GM12878 (cell line): ENCODE data around the gene GTPBP10. TPM values are rescaled to one million over a fixed set of nuclear protein-coding genes. Genes with fewer than 3 reads are reported as not detected.

Source experiments
- IRF4 ChIP-seq: IDR thresholded peaks from 2 replicates; pipeline ENCODE4 v1.6.1; 2011; ENCODE audit warnings: low read depth, low read length
- NFIC ChIP-seq: IDR thresholded peaks from 2 replicates; pipeline ENCODE4 v1.6.1; 2012; ENCODE audit warnings: low read depth, mild to moderate bottlenecking, inconsistent platforms, low read length, moderate library complexity
- POLR2AphosphoS2 ChIP-seq: IDR thresholded peaks from 2 replicates; pipeline ENCODE4 v1.6.1; 2011; ENCODE audit warnings: low read depth, mild to moderate bottlenecking, low read length, improper control_type of control experiment, moderate library complexity
- POLR2AphosphoS5 ChIP-seq: IDR thresholded peaks from 2 replicates; pipeline ENCODE4 v1.6.1; 2011; ENCODE audit warnings: mild to moderate bottlenecking, low read length, inconsistent platforms
- RB1 ChIP-seq: fragments of 450-650 bp; formaldehyde crosslinking; IDR thresholded peaks from 2 replicates; pipeline ENCODE4 v1.6.1; 2017; ENCODE audit warnings: mild to moderate bottlenecking, borderline replicate concordance
- SIN3A ChIP-seq: IDR thresholded peaks from 2 replicates; pipeline ENCODE4 v1.6.1; 2012; ENCODE audit warnings: low read depth, low read length, improper control_type of control experiment
- SPI1 ChIP-seq: IDR thresholded peaks from 2 replicates; pipeline ENCODE4 v1.6.1; 2011; ENCODE audit warnings: low read depth, mild to moderate bottlenecking, low read length, moderate library complexity, borderline replicate concordance; ENCODE audit not compliant: insufficient read depth
- SRF ChIP-seq, 2 experiments: IDR thresholded peaks; 2 replicates each; pipeline ENCODE4 v1.6.1; 2011; ENCODE audit warnings: low read depth in 2 of 2, low read length in 2 of 2, mild to moderate bottlenecking in 1 of 2, moderate library complexity in 1 of 2
- SUZ12 ChIP-seq: fragments of 200-600 bp; sonication (generic); IDR thresholded peaks from one replicate; pipeline ENCODE4 v1.6.1; 2018; ENCODE audit warnings: antibody characterized with exemption, mild to moderate bottlenecking; ENCODE audit not compliant: unreplicated experiment
- polyA plus RNA-seq, 11 experiments: library from polyadenylated mRNA; depleted of rRNA in 4 of 11; unstranded in 6 of 11; stranded (reverse) in 5 of 11; fragments of >200 nt; fragmentation: Nextera tagmentation in 4 of 11; fragmentation: Illumina TruSeq in 1 of 11; extraction: Ambion mirVana in 4 of 11; extraction: Trizol in 1 of 11; gene quantifications; 1 replicate in 1 of 11; 2 replicates in 10 of 11; pipeline versions ENCODE4 v1.2.1 to v1.2.3, GENCODE V29; 2011 to 2016; ENCODE audit warnings: inconsistent platforms in 2 of 11, missing spikeins in 2 of 11, low read depth in 1 of 11
- total RNA-seq, 4 experiments: library from RNA; depleted of rRNA in 3 of 4; stranded (reverse); fragments of >200 nt in 3 of 4; fragmentation: Illumina TruSeq in 1 of 4; extraction: Trizol in 1 of 4; gene quantifications; 2 replicates each; pipeline versions ENCODE4 v1.2.1 to v1.2.3, GENCODE V29; 2013 to 2021
- TF ChIP-seq, protein P1 (sequence below): fragments of 450-650 bp; IDR thresholded peaks from 2 replicates; pipeline ENCODE4 v1.6.1; 2016; ENCODE audit warnings: mild to moderate bottlenecking

The GTPBP10 gene
- total and polyA plus RNA-seq, 10 of the 15 experiments (the other 5 are each of a cell fraction or from before 2014, with no cell fraction given) = 10.1 to 41.0 (median 33.0) TPM

DNA sequence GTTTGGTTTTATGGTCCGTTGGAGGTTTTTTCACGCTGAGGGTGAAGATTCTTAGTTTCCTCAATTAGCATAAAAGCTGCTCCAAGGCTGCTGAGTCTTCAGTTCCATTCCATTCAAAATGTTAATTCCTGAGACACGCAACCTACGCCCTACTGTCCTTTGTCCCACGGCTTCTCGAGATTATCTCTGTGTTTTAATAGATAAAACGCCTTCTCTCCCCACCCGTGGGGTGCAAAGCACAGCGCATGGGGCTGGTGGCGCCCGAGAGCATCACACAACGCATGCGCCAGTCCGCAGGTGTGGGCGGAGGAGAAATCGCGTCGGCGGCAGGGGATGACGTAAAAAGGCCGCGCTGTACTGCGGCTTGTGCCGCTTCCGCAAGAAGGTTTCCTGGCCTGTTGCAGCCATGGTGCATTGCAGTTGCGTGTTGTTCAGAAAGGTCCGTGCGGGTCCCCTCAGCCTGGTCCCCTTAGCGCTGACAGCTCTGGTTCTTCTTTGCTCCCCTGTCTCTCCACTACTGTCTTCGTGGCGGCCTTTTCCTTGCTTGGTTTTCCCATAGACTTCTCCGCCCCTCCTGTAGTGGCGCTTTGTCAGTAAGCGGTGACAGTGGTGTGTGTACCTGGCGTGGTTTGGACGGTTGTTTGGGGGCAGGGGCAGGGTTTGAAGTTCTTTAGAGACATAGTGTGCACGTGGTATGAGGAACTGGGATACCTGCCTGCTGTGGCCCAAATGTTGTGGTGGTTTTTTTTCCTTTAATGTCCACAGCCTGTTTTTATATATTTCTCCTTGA is at the start of gene GTPBP10 (continued):
- TF ChIP-seq SRF (IDR thresholded peaks at IDR 0.05; ENCODE audit: low read depth in 2 of 2, low read length in 2 of 2) = peak in 1 of 2 experiments; percentile 89; a peak in 2 of 4 replicates
- TF ChIP-seq RB1 = peak; percentile 61; the same call in 1 of the 2 replicates
- peak; percentile 99 for TF ChIP-seq POLR2AphosphoS5
- peak; percentile 68; the same call in 1 of the 2 replicates for TF ChIP-seq IRF4
- TF ChIP-seq SPI1 = peak; percentile 46; the same call in 1 of the 2 replicates
- TF ChIP-seq, protein P1, sequence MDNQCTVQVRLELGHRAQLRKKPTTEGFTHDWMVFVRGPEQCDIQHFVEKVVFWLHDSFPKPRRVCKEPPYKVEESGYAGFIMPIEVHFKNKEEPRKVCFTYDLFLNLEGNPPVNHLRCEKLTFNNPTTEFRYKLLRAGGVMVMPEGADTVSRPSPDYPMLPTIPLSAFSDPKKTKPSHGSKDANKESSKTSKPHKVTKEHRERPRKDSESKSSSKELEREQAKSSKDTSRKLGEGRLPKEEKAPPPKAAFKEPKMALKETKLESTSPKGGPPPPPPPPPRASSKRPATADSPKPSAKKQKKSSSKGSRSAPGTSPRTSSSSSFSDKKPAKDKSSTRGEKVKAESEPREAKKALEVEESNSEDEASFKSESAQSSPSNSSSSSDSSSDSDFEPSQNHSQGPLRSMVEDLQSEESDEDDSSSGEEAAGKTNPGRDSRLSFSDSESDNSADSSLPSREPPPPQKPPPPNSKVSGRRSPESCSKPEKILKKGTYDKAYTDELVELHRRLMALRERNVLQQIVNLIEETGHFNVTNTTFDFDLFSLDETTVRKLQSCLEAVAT = peak; percentile 94
- TF ChIP-seq NFIC = 0 out of 2 replicates have a peak, but pooled peaks have one; percentile 47
- TF ChIP-seq SIN3A = peak; percentile 93
- TF ChIP-seq SUZ12 = no peak
- TF ChIP-seq POLR2AphosphoS2 = peak; percentile 86
